DOHH2 (cell line): Measurements from ENCODE around the gene DEDD2.

Source experiments
- EZH2phosphoT487 ChIP-seq: fragments of 200-600 bp; sonication (generic); IDR thresholded peaks from 2 replicates; pipeline ENCODE4 v1.6.1; 2017; ENCODE audit warnings: borderline replicate concordance, mild to moderate bottlenecking, antibody characterized with exemption, low read length, moderate library complexity, mixed read lengths
- TF ChIP-seq, protein P1 (sequence below): fragments of 200-600 bp; sonication (generic); IDR thresholded peaks from one replicate; pipeline ENCODE4 v1.5.1; 2014; ENCODE audit warnings: antibody characterized with exemption, mild to moderate bottlenecking, low read depth, low read length; ENCODE audit not compliant: poor library complexity, severe bottlenecking

DNA sequence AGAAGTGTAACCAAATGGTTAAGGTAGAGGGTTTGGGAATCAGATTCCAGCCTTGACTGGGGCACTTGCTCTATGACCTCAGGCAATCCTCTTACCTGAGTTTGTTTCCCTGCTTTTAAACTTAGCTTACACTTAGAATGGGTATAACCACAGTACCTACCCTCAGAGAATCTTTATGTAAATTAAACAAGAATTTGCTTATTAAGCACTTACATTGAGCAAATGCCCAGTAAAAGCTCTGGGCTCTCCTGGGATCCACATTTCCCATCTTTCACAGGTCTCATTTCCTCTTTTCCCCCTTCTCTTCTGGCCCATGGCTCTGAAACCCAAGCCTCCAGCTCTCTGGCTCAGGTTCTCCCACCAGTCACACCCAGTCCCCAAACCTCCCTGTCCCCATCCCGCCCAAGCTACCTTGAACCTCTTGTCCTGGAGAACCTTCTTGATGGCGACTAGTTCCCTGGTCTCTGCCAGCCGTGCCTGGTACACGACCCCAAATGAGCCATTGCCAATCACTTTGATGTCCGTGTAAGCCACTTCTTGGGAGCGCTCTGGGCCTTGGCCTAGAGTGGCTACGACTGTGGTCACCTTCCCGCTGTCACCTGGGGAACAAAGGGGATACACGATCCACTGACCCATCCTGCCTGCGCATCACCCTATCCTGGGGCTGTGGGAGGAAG lies 22.2 kb upstream of the DEDD2 start:
- TF ChIP-seq, protein P1, sequence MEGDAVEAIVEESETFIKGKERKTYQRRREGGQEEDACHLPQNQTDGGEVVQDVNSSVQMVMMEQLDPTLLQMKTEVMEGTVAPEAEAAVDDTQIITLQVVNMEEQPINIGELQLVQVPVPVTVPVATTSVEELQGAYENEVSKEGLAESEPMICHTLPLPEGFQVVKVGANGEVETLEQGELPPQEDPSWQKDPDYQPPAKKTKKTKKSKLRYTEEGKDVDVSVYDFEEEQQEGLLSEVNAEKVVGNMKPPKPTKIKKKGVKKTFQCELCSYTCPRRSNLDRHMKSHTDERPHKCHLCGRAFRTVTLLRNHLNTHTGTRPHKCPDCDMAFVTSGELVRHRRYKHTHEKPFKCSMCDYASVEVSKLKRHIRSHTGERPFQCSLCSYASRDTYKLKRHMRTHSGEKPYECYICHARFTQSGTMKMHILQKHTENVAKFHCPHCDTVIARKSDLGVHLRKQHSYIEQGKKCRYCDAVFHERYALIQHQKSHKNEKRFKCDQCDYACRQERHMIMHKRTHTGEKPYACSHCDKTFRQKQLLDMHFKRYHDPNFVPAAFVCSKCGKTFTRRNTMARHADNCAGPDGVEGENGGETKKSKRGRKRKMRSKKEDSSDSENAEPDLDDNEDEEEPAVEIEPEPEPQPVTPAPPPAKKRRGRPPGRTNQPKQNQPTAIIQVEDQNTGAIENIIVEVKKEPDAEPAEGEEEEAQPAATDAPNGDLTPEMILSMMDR, result no peak
- no peak for TF ChIP-seq EZH2phosphoT487
